ENCODE data around the gene NCOR2. TPM values are rescaled to one million over a fixed set of nuclear protein-coding genes. Genes with fewer than 3 reads are reported as not detected.
A peak's percentile ranks its signal among the peaks of the same experiment; 100 is the strongest.

NCOR2 gene
- polyA plus RNA-seq (4.7 to 10.3 TPM (median 5.0 TPM) in 3 replicates), polyA minus RNA-seq (19.3 to 59.5 TPM (median 23.6 TPM) in 3 replicates)
- 31.0 TPM for polyA plus RNA-seq (2011; ENCODE audit: low read depth)
- 6.5 and 20.0 TPM in 2 replicates for polyA plus RNA-seq (2011; cell fraction: cytosol; rRNA removed)
- 43.3 and 69.5 TPM in 2 replicates for polyA plus RNA-seq (2011; cell fraction: nucleus; rRNA removed)
- 35.3 and 75.7 TPM in 2 replicates for polyA plus RNA-seq (2012; ENCODE audit: low replicate concordance)
- 40.7 TPM for polyA minus RNA-seq (2011; cell fraction: cytosol; rRNA and poly(A)+ RNA removed)
- polyA minus RNA-seq (2011; cell fraction: nucleus; rRNA and poly(A)+ RNA removed), result 50.3 and 64.5 TPM in 2 replicates

DNA sequence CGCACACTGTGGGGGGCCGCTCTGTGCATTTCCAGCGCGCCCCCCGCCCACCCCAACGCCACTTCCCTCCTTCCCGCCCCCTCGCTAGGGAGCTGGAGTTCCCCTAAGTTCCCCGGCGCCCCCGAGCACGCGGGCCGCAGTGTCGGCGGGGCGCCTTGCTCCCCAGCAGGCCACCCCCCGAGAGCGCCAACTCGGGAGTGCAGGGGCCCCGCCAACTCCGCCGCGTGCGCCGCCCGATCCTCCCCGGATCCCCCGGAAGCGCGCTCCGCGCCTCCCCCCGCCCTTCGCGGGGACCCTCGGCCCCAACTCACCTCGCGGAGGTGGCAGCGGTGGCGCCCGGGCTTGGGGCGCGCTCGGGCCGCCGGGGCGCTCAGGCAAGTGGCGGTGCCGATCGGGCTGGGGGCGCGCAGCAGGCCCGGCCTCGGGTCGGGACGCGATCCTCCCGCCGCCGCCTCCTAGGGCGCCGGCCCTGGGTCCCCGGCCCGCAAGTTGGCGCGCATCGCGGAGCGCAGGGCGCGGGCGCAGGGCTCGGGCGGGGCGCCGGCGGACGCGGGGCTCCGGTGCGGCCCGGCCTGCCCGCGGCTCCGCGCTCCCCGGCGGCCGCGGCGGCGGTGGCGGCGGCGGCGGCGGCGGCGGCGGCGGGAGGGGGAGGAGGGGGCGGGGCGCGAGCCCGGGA lies at the start of gene NCOR2:
Gene NCOR2 (minus strand): TSS at position 616 of the 676 bp plus-strand sequence. CDS start 72,361 bp downstream, outside the sequence.
- Histone ChIP-seq H3K79me2 (ENCODE audit: control insufficient read depth, insufficient read depth, low read length) (peaks cover 46% of the 10 kb centered on the region), H3K4me3 (ENCODE audit: control insufficient read depth in 2 of 3, extremely low read depth in 1 of 3, insufficient read depth in 2 of 3, low read depth in 1 of 3, low read length in 3 of 3) (peak within 1 kb of the TSS; percentile 64 to 97 (median 94)), H3K27ac (ENCODE audit: control insufficient read depth, insufficient read depth, low read length) (peak within 1 kb of the TSS; percentile 85), H3K9me1 (ENCODE audit: control insufficient read depth, extremely low read depth, insufficient read depth, low read length) (peaks cover 3% of the 10 kb centered on the region), H2AFZ (ENCODE audit: control insufficient read depth, low read length) (peak within 1 kb of the TSS; percentile 62), H3K4me1 (ENCODE audit: control insufficient read depth, extremely low read depth, insufficient read depth, low read length) (peaks cover 36% of the 10 kb centered on the region), H3K27me3 (ENCODE audit: control insufficient read depth, extremely low read depth, insufficient read depth, low read length) (no peaks in the 10 kb centered on the region), H3K36me3 (ENCODE audit: control insufficient read depth in 2 of 2, extremely low read depth in 1 of 2, insufficient read depth in 2 of 2, low read length in 2 of 2) (peaks cover 0 to 6% of the 10 kb centered on the region in 2 experiments), H3K9ac (ENCODE audit: control insufficient read depth, extremely low read depth, insufficient read depth, low read length) (peak within 1 kb of the TSS; percentile 92), H3K4me2 (ENCODE audit: control insufficient read depth, extremely low read depth, insufficient read depth, low read depth, low read length) (peak within 1 kb of the TSS; percentile 87), H3K9me3 (ENCODE audit: control insufficient read depth, low read depth, low read length) (no peaks in the 10 kb centered on the region), H4K20me1 (ENCODE audit: control insufficient read depth, extremely low read depth, insufficient read depth, low read length) (peaks cover 30% of the 10 kb centered on the region)
- dilution Hi-C loops (cut with MboI; ENCODE audit: extremely low pct_ligation_motif_present, low sequenced_read_pairs), result no loop called here
- no peak for FAIRE-seq
- DNase-seq (ENCODE audit: low read depth, low spot score), result no peak
- TF ChIP-seq, protein P1, sequence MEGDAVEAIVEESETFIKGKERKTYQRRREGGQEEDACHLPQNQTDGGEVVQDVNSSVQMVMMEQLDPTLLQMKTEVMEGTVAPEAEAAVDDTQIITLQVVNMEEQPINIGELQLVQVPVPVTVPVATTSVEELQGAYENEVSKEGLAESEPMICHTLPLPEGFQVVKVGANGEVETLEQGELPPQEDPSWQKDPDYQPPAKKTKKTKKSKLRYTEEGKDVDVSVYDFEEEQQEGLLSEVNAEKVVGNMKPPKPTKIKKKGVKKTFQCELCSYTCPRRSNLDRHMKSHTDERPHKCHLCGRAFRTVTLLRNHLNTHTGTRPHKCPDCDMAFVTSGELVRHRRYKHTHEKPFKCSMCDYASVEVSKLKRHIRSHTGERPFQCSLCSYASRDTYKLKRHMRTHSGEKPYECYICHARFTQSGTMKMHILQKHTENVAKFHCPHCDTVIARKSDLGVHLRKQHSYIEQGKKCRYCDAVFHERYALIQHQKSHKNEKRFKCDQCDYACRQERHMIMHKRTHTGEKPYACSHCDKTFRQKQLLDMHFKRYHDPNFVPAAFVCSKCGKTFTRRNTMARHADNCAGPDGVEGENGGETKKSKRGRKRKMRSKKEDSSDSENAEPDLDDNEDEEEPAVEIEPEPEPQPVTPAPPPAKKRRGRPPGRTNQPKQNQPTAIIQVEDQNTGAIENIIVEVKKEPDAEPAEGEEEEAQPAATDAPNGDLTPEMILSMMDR (optimal IDR thresholded peaks at IDR 0.05 in 1 of 3, IDR thresholded peaks at IDR 0.05 in 1 of 3, conservative IDR thresholded peaks at IDR 0.05 in 1 of 3; ENCODE audit: extremely low read depth in 1 of 3, insufficient read depth in 2 of 3, low read length in 3 of 3), result no peak
- no peak for TF ChIP-seq EZH2 (IDR thresholded peaks at IDR 0.05; ENCODE audit: low read length)

DNA sequence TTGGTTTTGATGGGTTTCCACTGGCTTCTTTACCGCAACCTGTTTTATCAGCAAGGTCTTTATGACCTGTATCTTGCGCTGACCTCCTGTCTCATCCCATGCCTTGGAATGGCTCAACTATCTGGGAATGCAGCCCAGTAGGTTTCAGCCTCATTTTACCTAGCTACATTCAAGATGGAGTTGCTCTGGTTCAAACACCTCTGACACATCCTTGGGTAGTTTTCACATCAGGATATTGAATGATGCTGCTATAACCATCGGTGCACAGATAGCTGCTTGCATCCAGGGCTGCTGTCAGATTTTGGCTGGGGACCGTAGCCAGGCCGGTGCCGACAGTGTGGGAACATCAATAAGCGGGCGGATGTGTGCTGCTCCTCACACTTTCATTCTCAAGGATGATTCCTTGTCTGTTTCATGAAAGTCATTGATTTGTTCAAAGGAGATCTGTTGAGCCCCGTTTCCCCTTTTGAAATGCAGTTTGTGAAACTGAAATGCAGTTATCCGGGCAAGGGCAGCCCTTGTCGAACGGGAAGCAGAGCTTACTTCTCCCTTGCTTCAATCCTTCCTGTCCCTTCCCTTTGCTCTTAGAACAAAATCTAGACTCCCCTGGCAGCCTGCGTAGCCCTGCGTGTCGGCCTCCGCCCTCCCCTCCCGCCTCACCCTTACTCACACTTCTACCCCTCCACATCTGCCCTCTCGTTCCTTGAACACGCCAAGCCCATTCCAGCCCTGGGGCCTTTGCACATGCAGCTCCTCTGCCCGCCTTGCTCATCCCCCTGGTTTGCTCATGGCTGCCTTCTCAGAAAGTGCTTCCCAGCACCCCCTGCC lies 49.2 kb upstream of the NCOR2 start:
- Histone ChIP-seq H3K79me2 (ENCODE audit: control insufficient read depth, insufficient read depth, low read length) (no peaks in the 10 kb centered on the region), H3K36me3 (ENCODE audit: control insufficient read depth in 2 of 2, extremely low read depth in 1 of 2, insufficient read depth in 2 of 2, low read length in 2 of 2) (no peaks in the 10 kb centered on the region), H3K27me3 (ENCODE audit: control insufficient read depth, extremely low read depth, insufficient read depth, low read length) (no peaks in the 10 kb centered on the region), H4K20me1 (ENCODE audit: control insufficient read depth, extremely low read depth, insufficient read depth, low read length) (no peaks in the 10 kb centered on the region), H3K4me3 (ENCODE audit: control insufficient read depth in 2 of 3, extremely low read depth in 1 of 3, insufficient read depth in 2 of 3, low read depth in 1 of 3, low read length in 3 of 3) (no peak overlapping the region), H3K4me2 (ENCODE audit: control insufficient read depth, extremely low read depth, insufficient read depth, low read depth, low read length) (peak overlapping the region; percentile 66), H3K9me1 (ENCODE audit: control insufficient read depth, extremely low read depth, insufficient read depth, low read length) (no peaks in the 10 kb centered on the region), H3K9me3 (ENCODE audit: control insufficient read depth, low read depth, low read length) (peaks cover 4% of the 10 kb centered on the region), H3K9ac (ENCODE audit: control insufficient read depth, extremely low read depth, insufficient read depth, low read length) (peak overlapping the region; percentile 29), H3K27ac (ENCODE audit: control insufficient read depth, insufficient read depth, low read length) (peak overlapping the region; percentile 23), H3K4me1 (ENCODE audit: control insufficient read depth, extremely low read depth, insufficient read depth, low read length) (peaks cover 39% of the 10 kb centered on the region), H2AFZ (ENCODE audit: control insufficient read depth, low read length) (peak overlapping the region; percentile 65)
- TF ChIP-seq EZH2 (IDR thresholded peaks at IDR 0.05; ENCODE audit: low read length), result no peak
- TF ChIP-seq, protein P1 (optimal IDR thresholded peaks at IDR 0.05 in 1 of 3, IDR thresholded peaks at IDR 0.05 in 1 of 3, conservative IDR thresholded peaks at IDR 0.05 in 1 of 3; ENCODE audit: extremely low read depth in 1 of 3, insufficient read depth in 2 of 3, low read length in 3 of 3), result no peak
- dilution Hi-C loops (cut with MboI; ENCODE audit: extremely low pct_ligation_motif_present, low sequenced_read_pairs), result no loop called here
- DNase-seq (ENCODE audit: low read depth, low spot score) (peak; percentile 92), FAIRE-seq (peak; percentile 53)

Measured in keratinocyte (primary cell).